ENCODE measurements around the gene TBC1D23.
"Not testable (repeated sequence)": the region's sequence is repeated elsewhere in the genome, so short reads cannot be mapped to it uniquely, and the experiment has no call there.

The TBC1D23 gene

DNA sequence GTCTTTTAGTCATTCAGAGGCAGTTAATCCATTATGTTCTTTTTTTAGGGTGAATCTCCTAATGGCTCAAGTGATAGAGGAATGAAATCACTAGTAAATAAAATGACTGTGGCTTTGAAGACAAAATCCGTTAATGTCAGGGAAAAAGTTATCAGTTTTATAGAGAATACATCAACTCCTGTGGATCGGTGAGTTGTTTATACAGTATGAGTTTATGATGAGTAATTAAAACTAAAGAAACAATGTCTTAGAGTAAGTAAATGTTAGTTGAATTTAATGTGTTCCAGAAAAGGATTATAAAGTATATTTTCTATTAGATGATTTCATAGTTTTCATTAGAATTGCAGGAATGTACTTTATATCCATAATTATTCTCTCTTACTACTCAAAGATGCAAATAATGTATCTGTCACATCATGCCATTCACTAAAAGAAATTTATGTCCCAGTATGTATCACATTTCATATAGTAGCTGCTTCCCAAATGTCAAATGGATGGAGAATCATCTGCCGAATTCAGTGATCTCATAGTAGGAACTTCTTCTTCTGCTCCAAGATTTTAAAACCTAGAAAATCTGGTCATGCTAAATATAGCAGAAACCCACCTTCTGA is 49.7 kb downstream of the TBC1D23 start:
- no peak for DNase-seq

DNA sequence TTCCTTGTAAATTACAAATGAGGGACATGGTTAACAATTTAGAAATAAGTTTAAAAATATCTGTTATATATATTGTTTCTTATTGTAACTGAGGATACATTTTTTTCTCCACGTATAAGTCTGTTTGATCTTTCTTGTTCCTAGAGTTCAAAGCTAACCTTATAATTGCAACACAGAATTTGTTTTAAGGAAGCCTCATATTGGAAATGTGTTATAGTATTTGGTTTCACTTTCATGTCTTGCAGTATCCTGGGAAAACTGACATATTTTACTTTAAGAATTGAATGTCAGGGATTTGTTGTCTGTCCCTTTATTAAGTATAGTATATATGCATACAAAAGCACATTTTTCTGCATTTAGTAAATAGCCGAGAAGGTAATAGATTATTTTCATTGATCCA is 50.2 kb downstream of the TBC1D23 start:
- DNase-seq = no peak

DNA sequence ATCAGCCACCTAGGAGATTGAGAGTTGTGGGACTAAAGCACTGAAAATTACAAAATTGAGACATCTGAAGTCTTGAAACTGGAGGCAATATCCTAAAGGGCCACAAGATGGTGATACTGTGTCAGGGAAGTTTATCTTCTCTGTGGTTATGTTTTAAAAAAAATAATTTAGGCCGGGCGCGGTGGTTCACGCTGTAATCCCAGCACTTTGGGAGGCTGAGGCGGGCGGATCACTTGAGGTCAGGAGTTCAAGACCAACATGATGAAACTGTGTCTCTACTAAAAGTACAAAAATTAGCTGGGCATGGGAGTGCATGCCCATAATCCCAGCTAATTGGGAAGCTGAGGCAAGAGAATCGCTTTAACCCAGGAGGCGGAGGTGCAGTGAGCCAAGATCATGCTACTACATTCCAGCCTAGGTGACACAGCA is 55.9 kb downstream of the TBC1D23 start:
- peak; percentile 26 to 29 for DNase-seq

DNA sequence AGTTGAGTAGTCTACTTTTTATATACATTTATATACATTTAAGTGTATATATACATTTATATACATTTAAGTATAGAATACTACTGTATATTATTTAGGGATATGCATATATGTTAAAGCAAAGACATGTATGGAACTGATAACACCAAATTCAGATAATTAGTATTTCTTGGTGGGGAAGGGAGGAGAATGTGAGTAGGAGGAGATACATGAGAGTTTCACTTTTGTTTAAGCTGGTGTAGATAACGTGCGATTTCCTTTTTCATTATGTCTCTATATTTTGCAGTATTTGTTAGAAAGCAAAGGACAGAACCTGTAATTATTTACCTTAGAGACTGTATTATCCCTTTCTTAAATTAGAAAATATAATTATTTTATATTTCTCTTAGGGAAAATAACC is 57.1 kb downstream of the TBC1D23 start:
- no peak for DNase-seq

DNA sequence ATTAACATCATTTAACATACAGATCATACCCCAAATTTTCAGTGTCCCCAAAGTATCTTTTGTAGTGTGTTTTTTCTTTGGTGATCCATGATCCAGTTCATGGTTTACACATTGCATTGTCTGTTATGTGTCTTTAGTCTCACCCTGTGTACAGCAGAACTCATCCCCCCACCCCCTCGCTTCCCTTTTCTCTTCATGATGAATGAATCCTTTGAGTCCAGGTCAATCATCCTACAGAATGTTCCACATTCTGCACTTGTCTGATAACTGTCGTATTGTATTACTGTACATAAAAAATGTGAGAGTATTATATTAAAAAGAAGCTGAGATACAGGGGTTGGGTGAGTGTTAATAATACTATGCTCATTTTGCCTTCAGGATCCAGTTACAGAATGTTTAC is 59.2 kb downstream of the TBC1D23 start:
- no peak for DNase-seq

DNA sequence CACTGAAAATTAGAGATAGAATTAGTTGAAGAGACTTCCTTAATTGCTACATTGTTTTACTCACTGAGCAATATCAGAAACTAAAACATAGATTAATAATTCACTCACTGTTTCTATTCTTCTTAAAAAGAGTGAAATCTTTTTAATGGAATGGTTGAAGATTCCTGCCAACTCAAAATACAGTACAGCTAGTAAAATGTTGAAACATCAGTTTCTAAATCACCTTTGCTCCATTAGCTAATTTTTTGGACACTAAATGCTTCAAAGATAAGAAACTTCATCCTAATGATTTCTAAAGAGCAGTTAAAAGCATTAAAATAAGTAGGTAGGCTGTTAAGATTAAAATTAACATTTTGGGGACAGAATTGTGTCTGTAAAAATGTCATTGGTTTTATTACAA is 63.3 kb downstream of the TBC1D23 start:
- DNase-seq = no peak

DNA sequence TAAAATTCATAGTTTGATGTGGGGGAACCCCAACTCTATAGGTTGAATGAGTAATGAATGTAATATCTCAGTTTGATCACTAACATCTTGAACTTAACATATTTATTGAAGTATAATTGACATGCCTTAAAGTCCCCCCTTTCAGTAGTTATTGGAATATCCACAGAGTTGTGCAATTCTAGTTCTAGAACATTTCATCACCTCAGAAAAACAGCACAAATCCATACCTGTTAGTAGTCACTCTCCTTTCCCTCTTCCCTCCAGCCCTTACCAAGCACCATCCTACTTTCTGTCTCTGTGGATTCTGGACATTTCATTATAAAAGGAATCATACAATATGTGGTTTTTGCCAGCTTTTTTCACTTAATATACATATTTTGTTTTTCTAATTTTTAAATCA is 65.0 kb downstream of the TBC1D23 start:
- no peak for DNase-seq

DNA sequence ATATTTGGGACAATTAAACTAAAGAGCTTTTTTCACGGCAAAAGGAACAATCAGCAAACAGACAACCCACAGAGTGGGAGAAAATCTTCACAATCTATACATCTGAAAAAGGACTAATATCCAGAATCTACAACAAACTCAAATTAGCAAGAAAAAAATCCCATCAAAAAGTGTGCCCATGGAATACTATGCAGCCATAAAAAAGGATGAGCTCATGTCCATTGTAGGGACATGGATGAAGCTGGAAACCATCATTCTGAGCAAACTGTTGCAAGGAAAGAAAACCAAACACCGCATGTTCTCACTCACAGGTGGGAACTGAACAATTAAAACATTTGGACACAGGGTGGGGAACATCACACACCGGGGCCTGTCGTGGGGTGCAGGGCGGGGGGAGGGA is 66.6 kb downstream of the TBC1D23 start:
- DNase-seq = not testable (repeated sequence)

DNA sequence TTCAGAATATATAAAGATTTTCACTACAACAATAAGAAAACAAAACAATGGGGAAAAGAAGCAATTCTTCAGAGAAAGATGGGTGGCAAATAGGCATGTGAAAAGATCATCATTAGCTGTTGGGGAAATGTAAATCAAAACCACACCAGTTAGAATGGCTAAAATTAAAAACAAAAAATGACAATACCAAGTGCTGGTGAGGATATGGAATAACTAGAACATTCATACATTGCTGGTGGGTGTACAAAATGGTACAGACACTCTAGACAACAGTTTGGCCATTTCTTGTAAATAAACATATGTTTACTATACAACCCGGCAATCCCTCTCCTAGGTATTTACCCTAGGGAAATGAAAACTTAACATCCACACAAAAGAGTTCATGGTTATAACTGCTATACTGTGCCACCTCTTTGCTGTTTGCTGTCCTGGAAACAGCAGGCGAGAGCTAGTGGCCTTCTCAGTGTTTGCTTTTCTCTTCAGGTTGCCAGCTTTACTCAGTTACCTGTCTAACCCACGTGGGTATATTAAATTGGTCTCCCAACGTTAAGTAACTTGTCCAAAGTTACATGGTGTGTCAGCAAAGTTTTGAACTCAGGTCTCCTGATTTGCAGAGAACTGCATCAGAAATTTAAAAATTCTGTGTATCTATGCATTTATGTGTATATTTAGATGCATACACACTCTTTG is 69.2 kb downstream of the TBC1D23 start:
- no peak for DNase-seq

DNA sequence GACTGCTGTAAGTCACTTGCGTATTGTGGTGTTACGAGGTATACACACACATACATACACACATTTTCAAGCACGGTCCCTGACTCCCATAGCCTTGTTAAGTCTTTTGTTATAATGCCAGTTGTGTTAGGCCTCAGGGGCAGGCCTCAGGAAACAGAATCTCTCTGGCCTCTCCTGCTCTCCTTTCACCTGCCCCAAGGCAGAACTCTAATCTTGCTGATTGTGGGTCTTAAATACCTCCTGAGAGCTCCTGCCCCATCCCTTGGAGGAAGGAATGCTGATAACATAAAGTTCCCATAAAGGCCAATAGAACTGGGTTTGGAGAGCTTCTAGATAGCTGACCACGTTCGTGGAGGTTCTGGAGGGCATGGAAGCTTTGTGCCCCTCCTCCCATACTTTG is 69.9 kb downstream of the TBC1D23 start:
- DNase-seq = no peak

DNA sequence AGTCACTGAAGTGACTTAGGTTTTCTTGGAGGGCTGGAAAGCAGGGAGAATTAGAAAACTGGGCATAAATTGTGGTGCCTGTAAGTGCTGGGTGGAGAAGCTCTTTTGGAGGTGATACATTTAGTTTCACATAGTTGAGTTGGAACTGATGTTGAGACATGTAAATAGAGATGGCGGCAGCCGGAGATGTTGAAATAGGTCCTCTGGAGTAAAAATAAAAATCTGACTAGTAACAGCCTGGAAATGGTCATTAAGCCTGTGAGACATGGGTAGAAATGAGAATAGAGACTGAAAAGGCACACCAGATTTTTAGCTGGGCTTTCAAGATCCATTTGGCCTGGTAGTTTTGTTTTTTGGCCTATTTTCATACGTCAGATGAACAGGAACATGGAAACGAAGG is 70.9 kb downstream of the TBC1D23 start:
- no peak for DNase-seq

DNA sequence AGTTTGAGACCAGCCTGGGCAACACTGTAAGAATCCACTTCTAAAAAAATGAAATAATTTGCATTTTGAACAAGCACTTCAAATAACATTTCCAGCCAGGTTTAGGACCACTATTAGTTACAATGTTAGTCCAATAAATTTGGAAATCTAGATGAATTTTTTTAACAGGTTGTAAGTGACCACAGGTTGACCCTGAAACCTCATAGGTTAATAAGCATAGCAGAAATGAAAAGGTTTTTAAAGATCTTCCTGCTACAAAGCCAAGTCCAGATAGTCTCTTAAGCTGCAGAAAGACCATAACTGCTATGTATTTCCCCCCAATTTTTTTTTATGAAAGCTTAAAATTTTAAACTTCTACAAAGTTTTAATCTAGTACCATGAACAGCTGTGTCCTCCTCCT is 72.3 kb downstream of the TBC1D23 start:
- DNase-seq = no peak

DNA sequence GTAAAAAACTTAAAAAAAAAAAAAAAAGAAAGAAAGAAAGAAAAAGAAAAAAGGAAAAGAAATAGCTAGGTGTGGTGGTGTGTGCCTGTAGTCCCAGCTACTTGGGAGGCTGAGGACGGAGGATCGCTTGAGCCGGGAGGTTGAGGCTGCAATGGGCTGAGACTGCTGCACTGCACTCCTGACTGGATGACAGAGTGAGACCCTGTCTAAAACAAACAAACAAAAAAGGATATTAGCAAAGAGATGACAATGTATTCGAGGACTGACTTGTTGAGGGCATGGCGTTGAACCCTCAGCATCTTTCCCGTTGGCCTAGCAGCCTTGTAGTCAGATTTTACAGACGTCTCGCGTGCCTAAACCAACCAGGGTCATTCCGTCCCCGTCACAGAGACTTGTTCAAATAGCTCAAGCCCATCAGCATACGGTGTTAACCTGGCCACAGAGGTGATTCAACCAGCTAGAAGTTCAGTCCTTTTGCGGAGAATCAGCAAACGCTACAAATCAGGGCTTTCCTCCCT is 73.2 kb downstream of the TBC1D23 start:
- no peak for DNase-seq

DNA sequence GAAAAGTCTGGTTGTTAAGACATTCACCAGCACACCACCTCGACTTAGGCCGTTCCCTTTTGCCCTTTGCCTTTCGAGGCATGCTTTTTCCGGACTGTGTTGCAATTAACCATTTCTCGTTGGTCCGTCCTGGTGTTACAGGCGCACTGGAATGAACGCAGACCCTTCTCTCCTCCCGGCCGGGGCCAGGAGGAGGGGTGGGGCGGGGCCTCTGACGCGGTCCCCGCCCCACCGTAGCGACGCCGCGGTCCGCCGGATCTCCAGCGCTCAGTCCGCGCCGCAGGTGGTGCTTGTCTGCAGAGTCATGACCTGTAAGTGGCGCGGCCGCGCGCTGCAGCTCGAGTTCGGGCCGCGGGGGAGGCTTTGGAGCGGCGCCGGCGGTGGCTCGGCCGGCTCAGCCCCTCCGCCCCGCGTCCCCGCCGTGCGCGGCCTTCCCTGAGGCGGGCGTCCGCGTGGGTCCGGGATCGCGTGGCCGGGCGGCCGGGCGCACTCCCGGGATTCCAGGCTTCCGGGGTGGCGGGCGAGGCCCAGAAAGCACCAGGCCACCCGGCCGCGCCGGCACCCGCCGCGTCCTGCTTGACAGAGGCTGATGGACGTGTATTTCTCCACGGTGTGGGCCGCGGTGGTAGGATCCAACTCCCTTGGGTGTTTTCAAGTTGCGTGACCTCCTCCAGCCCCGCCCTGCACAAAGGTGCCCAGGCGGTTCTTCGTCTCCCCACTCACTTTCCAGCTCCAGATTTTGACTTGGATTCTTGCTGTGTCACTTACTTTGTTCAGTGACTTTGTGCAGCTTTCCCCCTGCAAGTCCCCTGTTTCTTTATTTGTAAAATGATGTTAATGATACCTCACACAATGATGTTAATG is 73.9 kb downstream of the TBC1D23 start, which contains the start of gene NIT2:
Gene NIT2 (plus strand): TSS at position 270 of the 864 bp plus-strand sequence. CDS start 35 bp downstream, at position 305.
- peak; percentile 82 to 85 for DNase-seq

DNA sequence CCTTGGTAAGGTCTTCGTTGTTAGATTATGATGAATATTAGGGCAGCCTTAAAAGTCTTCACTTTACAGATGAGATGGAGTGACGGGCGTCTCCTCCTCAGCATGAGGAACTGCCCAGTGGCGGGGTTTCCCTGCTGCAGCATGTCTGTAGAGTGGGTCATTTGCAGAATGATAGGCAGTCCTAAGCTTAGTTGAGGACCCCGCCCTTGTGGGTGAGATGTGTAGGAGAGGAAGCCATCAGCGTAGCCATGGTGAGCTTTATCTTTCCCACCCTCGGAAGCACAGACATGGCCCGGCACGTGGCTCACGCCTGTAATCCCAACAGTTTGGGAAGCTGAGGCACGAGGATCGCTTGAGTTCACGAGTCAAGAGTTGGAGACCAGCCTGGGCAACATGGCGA is 74.6 kb downstream of the TBC1D23 start:
- peak; percentile 24 to 38 for DNase-seq

DNA sequence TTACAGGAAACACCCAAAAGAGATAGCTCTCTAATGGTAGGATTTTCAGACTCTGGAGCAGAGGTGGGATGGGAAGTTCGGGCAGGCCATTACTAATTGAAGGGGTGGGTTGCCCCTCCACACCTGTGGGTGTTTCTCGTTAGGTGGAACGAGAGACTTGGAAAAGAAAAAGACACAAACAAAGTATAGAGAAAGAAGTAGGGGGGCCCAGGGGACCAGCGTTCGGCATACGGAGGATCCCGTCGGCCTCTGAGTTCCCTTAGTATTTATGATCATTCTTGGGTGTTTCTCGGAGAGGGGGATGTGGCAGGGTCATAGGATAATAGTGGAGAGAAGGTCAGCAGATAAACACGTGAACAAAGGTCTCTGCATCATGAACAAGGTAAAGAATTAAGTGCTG is 75.4 kb downstream of the TBC1D23 start:
- DNase-seq = not testable (repeated sequence)

DNA sequence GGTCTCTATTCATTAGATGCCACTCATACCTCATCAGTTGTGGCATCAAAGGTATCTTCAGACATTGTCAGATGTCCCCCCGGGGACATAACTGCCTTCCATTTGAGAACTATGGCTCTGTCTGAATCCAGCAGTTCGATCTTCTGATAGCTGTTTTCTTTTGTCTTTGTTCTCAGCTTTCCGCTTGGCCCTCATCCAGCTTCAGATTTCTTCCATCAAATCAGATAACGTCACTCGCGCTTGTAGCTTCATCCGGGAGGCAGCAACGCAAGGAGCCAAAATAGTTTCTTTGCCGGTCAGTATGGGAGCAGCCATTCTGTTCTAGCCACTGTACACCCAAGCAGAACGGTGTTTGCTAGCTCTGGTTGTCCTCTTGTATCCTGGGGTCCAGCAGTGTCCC is 78.1 kb downstream of the TBC1D23 start:
- DNase-seq = no peak

DNA sequence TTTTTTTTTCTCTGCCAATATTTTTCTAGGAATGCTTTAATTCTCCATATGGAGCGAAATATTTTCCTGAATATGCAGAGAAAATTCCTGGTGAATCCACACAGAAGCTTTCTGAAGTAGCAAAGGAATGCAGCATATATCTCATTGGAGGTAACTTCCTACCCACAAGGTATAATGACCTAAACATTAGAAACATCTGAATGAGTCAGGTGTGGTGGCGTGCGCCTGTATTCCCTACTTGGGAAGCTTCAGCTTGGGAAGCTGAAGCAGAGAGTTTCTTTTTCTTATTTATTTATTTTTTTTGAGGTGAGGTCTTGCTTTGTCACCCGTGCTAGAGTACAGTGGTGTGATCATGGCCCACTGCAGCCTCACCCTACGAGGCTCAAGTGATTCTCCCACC is 79.0 kb downstream of the TBC1D23 start:
- DNase-seq = no peak

DNA sequence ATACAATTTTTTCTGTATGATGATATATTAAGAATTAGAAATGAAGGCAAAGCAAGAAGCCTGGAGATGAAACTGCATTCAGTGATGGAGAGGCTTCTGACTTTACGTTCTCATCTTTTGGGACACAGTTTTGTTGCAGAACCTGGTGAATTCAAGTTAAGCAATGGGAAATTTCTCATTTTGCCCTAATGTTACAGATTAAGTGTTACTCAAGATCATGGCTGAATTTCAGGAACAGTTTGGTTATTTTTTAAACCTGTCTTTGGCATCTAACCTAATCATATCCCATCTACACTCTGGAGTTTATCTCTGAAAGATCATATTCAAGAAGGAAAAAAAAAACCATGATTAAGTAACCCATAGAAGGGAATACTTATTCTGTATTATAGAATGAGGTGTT is 79.7 kb downstream of the TBC1D23 start:
- no peak for DNase-seq

DNA sequence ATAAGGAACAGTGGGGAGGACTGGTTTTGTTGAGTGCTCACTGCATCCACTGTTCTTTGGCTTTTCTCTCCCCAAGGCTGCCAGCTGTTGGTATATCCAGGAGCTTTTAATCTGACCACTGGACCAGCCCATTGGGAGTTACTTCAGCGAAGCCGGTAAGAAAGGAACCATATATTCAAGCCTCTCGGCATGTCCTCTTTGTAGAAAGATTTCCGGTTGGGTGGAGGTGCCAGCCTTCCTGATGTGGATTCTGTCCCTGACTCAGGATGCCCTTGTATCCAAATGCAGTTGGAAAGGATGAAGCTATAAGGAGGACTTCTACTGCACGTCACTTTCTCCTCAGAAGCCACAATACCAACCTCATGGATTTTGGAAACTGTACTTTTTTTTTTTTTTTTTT is 87.9 kb downstream of the TBC1D23 start:
- DNase-seq = no peak

DNA sequence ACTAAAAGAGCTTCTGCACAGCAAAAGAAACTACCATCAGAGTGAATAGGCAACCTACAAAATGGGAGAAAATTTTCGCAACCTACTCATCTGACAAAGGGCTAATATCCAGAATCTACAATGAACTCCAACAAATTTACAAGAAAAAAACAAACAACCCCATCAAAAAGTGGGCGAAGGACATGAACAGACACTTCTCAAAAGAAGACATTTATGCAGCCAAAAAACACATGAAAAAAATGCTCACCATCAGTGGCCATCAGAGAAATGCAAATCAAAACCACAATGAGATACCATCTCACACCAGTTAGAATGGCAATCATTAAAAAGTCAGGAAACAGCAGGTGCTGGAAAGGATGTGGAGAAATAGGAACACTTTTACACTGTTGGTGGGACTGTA is 91.0 kb downstream of the TBC1D23 start:
- DNase-seq = not testable (repeated sequence)

DNA sequence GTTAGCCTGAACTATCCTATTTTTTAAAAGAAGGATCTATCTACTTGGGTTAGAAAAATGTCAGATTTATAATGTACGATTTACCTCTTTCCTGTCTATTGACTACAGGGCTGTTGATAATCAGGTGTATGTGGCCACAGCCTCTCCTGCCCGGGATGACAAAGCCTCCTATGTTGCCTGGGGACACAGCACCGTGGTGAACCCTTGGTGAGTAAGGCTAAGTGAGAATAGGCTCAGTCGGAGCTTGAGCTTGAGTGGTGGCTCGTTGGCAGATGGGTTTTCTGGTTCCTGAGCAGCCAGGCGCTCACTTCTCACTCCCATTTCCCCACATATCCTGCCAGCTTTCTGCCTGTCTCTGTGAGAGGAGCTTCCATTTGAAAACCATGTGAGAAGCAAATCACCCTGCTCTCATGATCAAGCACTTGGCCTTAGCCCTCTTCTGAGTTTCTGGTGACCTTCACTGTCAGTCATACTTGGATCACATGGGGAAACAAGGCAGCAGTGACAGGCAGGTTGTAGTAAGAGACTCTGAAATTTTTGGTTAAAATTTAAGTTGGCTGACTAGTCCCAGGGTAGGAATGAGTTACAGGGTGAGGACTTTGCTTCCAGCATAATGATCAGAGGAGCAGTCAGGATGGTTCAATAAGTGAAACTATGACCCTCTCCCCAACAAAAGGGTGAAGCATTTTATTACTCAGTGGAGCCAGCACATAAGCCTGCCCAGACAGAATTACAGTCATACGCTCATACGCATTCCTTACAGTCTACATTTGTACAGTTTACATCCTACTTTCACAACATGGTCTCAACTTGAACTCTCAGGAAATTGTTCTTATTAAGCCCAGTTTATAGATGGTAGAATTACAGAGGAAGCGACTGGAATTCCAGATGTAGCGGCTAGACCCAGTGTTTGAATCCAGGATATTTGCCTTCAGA is 91.8 kb downstream of the TBC1D23 start:
- DNase-seq = no peak
